T-helper 2 cell treated with Interferon-gamma antibody and Interleukin-4, amounts not matched to agents 100 ng/mL and 5 ng/mL, for 36 hours (primary cell): Measurements from ENCODE around the gene GBX2. TPM values are rescaled to one million over a fixed set of nuclear protein-coding genes. Genes with fewer than 3 reads are reported as not detected.

ENCODE experiments used
- intact Hi-C: fragments of 100-400 bp; cut with micrococcal nuclease; formaldehyde crosslinking; loops from one replicate; pipeline ENCODE4 v1.15.1; 2023
- total RNA-seq: library from RNA; stranded (reverse); gene quantifications from 2 replicates; pipeline ENCODE4 v1.2.3, GENCODE V29; 2022

Gene GBX2
- total RNA-seq, 1 donor from 2014 or later, result not detected

DNA sequence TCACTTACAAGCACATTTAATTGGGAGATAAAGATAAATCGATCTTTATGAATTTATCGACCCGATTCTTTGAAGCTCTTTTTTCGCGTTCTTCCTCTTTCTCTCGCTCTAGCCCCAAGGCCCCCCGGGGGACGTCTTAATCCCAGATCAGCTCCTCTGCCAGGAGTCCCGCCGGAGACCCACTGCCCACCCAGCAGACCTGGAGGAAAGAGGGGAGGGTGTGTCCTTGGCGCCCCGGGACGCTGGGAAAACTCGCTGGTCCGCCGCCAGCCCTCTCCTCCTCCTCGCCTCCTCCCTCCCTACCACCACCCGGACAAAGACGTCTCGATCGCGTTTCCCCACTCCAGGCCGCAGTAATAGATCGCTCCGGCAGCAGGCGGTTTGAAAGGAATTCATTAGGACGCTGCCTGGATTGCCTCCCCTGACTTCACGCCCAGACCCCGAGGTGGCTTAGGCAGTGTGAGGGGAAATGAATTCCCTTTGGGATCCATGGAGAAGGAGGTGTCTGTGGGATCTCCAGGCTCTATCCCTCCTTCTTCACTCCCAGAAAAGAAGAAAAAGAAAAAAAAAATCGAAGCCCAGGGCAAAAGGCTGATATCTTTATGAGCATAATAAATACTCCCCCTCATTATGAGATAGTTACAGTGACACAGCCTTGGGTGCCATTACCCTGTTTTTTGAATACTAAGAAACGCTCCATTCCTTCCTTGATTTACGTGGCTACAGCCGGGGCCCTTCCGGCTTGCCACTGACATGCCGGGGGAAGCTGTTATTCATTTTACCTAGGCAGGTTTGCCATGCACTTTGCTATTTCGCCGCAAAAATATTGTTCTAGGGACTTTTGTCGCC, 1.8 kb upstream of the GBX2 start:
- intact Hi-C loops, result loop anchor here (10.0 kb wide), 1 partner anchor 495 kb away; no protein-coding TSS in a partner anchor

GRCh38 chr2:236169151-236169721, 1.1 kb upstream of the GBX2 start:
- intact Hi-C loops, result no loop called here

GRCh38 chr2:236167297-236168109, 683 bp downstream of the GBX2 start:
- intact Hi-C loops, result no loop called here

GRCh38 chr2:236166796-236167296, 1.3 kb downstream of the GBX2 start:
- intact Hi-C loops, result no loop called here

GRCh38 chr2:236165842-236166795, 2.1 kb downstream of the GBX2 start:
- intact Hi-C loops, result loop anchor here (2.0 kb wide), 1 partner anchor 15 kb away; no protein-coding TSS in a partner anchor

- intact Hi-C loops, result loop anchor here (2.0 kb wide), 1 partner anchor 16 kb away; no protein-coding TSS in a partner anchor
Measured at GRCh38 chr2:236164925-236165841, 3.0 kb downstream of the GBX2 start.

DNA sequence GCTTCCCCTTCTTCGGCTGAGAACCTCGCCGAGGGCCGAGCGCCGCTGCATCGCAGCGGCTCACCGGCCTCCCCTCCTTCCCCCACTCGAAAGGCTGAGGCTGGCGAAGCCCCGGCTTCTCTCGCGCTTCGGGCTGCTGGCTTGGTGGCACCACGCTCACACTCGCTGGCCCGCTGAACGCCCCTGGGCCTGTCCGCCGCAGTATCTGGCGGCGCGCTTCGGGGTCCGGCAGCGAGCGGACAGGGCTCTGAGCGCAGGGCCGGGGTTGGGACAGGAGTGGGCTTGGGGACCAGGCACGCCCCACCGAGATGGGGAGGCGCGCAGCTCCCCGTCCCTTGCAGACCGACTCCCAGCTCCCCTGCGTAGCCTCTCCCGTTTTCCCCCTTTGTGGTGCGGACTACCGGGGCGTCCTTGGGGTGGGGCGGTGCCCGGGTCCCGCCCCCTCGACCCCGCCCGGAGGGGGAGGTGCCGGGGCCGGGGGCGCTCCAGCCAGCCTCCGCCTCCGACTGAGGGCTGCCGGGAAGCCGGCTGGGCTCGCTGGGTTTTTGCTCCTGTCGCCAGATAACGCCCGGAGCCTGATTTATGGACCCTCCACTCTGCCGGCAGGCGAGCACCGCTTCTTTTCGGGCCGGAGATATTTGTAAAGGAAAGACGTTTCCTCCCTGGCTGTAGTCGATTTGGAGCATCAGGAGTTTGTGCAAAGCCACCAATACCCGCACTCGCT, 3.8 kb downstream of the GBX2 start:
- intact Hi-C loops, result loop anchor here (2.0 kb wide), 1 partner anchor 16 kb away; no protein-coding TSS in a partner anchor

GRCh38 chr2:236163471-236164200, 4.5 kb downstream of the GBX2 start:
- intact Hi-C loops, result loop anchor here (2.0 kb wide), 1 partner anchor 17 kb away; no protein-coding TSS in a partner anchor

DNA sequence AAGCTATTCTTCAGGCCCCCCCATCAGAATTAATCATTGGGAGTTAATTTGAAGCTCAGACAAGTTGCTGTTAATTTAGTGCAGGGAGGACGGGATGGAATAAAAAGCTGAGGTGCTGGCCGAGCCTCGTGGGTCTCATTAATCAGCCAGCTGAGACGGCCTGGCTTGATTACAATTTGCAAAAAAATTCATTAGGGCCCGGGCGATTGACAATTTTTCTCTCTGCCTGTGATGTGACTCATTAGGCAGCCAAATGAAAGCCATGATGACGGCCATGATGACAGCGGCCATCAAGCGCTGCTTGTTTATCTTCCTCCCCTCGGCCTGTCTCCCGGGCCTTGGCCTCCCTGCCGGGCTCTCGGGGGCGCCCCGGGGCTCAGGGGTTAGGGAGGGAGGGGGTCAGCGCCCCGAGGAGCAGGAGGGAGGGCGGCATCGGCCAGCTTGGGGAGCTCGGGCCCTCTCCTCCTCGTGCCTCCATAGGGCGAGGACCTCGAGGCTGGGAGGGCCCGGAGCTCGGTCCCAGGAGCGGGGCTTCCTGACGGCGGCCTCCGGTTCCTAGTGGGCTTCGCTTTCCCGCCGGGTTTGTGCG, 5.2 kb downstream of the GBX2 start:
- intact Hi-C loops, result no loop called here

DNA sequence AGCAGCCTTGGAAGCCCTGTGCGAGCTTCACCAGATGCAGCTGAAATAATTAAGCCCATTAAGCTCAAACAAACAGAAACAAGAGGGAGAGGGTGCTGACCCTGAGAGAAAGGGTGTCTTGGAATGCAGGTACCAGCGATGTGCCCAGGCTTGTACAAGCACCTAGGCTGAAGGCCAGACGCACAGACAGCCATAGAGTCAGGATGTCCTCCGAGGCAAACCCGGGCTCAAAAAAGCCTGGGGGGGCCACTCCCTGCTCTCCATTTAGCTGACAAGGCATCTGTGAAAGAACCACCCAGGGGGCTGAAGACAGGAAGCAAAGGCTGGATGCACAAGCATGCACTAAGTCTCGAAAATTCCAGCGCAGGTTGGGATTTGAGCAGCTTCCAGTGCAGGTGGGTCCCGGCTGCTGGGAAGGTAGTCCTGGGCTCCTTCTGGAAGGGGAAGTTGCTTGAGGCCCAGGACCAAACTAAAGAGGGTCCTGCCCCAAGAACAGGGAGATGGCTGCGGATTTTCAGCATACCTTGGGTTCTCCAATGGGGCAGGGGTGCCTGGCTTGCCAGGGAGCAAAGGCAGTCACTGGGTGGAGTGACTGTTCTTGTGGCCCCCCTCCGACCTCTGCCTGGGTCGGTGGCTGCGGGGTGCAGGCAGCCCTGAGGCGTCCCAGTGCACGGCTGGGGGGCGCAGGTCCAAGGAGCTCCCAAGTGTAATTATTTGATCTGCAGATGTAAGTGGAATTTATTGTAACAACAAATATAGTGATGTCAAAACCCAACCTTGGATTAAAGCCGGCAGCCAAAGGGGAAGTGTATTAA, 5.9 kb downstream of the GBX2 start:
- intact Hi-C loops, result no loop called here

- intact Hi-C loops, result no loop called here
Measured at GRCh38 chr2:236161531-236161930, 6.7 kb downstream of the GBX2 start.

DNA sequence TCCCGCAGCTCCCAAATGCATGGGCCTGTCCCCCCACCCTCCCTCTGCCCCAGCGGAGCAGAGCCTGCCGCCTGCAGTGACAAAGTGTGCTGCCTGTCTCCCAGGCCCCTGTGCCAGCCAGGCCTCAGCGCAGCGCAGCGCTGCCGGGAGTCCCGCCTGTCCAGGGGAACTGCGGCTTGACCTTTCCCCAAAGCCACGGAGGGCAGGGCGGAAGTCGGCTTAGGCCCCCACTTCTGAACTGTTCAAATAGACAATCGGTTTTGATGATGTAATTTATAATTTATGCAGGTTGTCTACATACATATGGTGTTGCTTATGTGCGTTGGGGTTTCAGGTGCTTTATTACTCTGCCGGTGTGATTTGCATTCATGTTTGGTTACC, 7.1 kb downstream of the GBX2 start:
- intact Hi-C loops, result no loop called here

- intact Hi-C loops, result no loop called here
Measured at GRCh38 chr2:236160366-236161081, 7.7 kb downstream of the GBX2 start.

DNA sequence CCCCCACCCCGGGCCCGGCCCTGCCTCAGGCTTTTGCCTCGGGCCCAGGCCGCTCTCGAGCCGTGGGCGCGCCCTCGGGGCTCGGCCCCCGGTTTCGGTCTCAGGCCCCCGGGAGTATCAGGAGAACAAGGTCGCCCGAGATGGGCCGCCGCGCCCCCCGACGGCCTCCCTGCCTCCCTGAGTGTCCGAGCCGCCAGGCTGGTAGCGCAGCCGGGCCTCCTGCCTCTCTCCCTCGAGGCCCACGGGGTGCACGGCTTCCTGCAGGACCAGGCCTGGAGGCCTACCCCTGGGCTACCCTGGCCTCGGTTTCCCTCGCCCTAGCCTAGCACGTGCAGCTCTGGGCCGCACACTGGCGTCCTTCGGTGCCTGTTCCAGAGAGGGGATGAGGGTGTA, 8.4 kb downstream of the GBX2 start:
- intact Hi-C loops, result no loop called here

GRCh38 chr2:236158969-236159777, 9.0 kb downstream of the GBX2 start:
- intact Hi-C loops, result no loop called here
